Central memory CD4-positive, alpha-beta T cell (primary cell): ENCODE measurements around the gene SHOC2.

ENCODE experiments used
- DNase-seq: peaks from one replicate; pipeline ENCODE4 v3.0.0; 2022
- total RNA-seq, 3 experiments: gene quantifications; one replicate each; lab custom pipeline; 2026; lab: John Stamatoyannopoulos, UW

SHOC2 gene
- total RNA-seq, result 64.5 to 89.2 (median 79.9) reads per million in 3 experiments

DNA sequence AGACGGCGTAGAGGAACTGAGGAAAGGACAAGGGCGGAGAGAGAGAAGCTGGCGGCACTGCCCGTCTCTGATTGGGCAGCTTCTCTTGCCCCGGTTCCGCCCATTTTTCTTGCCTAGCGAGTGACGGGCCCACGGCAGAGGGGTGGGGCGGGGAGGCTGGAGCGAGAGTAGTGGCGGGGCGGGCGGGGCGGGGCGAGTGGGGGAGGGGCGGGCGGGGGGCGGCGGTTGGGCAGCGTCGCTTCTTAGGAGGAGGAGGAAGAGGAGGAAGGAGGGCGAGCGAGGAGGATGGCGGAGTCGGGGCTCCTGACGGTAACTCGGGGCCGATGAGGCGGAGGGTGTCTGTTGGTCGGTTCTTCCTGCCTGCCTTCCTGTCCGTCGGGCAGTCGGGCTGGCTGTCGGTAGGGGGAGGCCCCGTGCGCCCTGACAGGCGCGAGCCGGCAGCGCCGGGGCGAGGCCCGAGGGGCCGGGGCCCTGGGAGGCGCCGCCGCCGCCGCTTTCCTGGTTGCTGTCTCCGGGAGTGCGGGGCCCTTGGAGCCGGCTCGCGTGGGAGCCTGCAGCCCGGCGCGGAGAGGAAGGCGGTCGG lies at the start of gene SHOC2:
TSS of gene SHOC2 (plus strand) at position 256 of the 583 bp plus-strand sequence. CDS start 44,755 bp downstream, outside the sequence.
- DNase-seq, result peak; percentile 99

DNA sequence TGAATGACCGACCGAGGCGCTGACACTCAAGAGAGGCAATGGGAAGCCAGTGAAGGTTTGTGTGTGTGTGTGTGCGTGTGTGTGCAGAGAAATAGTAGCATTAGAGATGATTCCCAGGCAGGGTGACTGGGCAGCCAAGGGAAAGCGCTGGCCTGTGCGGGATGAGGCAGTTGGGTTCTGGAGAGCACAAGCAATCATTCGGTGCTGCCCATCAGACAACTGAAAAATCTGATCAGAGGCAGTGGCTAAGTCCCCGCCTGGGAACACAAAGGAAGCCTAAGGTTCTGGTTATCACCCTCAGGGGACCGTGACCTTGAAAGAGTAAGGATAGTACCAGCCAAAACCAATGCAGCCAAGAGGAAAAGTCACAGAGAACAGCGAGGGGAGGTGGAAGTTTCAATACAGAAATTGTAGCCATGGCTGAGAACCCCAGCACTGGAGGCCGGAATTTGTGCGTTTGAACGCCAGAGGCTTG lies 48.5 kb upstream of the SHOC2 start:
- no peak for DNase-seq

DNA sequence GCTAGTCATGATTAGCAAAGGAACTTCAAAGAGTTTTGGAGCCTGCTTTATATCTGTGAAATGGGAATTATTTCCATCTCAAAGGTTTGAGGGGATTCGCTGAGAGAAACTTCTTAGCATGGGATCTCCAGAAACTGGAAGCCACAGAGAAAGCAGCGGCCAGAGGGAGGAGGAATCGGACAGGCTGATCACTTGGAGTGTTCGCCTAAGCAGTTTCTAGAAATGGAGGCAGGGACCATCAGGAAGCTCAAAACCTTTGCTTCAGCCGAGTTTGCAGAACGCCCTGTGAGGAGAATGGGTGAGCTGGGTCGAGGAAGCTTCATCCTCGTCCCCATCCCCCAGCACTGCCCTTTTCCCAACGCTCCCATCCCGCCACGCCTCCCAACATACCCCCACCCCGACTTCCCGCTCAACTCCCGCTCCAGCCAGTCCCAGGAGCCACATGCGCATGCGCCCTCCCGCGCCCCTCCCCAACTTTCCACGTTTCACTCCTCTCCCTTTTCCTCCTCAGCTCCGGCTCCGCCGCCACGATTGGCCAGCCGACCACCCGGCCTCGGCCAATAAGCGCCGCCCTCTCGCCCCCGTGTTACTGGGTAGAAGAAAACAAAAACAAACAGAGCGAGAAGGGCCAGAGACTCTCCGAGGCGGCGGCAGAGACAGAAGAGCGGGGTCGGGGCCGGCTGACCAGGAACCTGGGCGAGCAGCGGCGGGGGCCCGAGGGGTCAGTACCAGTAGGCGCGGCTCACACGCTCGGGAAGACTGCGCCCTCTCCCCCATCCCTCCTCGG lies 47.9 kb upstream of the SHOC2 start, which contains the start of gene PDCD4:
TSS of gene PDCD4 (plus strand) at position 631 of the 787 bp plus-strand sequence. CDS start 4,100 bp downstream, outside the sequence.
- DNase-seq, result peak; percentile 93

- peak; percentile 93 for DNase-seq
Observed at GRCh38 chr10:110872145-110872983, 47.0 kb upstream of the SHOC2 start.

DNA sequence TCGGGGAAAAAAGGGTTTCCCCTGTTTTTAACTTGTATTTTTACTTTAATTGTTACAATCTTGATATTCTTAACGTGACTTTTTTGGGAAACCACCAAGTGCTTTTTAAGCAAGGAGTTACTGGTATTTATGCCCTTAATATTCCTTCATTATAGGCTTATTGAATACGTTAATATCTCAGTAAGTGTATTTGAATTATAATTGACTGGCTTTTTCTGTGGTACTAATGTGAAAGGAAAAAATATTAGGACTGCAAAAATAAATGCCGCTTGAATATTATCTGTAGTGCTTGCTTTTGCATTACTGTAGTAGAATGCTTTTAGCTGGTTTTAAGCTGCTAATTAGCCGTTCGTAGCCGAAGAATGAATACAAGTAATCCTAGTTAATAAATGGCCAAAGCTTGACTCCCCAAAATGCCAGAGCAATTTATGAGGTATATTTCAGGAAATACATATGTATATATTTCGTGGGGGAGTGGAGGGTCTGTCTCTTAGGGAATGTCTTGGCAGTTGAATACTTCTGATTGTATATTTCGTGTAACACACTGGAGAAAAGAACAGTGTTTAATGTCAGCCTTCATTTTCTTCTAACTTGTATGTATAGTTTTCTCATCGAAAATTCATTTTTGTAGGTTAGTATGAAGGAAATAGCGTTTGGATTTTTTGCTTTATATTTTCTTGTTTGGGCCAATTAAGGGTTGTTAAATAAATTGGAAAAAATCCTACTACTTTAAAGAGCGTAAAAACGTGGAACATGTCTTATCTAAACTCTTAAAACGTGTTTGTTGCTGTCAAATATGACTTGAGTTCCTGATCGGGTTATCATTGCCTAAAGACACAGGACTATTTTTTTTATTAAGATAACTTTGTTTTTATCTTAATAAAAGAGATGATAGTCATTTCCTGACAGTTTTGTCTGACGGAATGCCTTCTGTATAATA lies 46.1 kb upstream of the SHOC2 start:
- DNase-seq, result no peak

DNA sequence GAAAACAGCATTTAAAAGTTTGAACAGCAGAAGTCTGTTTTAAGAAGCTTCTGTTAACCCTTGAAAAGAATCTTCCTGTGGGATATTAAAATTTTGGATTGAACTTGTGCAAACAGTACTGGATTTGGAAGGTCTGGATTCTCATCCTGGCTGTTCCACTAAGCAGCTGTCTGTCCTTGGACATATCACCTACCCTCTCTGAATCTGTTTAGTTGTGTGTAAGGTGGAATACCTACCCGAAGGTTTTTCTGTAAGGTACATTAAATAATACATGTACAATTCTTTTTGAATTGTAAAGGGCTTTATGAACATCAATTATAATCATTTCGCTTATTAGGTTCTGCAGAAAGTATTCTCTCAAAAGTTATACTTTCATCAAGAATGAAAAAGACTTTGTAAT lies 45.5 kb upstream of the SHOC2 start:
- no peak for DNase-seq

DNA sequence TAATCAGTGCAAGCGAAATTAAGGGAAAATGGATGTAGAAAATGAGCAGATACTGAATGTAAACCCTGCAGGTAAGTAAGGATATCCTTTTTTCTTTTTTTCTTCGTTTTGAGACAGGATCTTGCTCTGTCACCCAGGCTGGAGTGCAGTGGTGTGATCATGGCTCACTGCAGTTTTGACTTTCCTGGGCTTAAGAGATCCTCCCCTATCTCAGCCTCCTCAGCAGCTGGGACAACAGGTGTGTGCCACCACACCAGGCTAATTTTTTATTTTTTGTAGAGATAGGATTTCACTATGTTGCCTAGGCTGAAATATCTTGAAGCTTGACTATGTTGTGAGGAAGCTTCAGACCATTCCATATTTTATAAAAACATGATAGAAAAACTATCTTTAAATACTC lies 43.4 kb upstream of the SHOC2 start:
- DNase-seq, result no peak

DNA sequence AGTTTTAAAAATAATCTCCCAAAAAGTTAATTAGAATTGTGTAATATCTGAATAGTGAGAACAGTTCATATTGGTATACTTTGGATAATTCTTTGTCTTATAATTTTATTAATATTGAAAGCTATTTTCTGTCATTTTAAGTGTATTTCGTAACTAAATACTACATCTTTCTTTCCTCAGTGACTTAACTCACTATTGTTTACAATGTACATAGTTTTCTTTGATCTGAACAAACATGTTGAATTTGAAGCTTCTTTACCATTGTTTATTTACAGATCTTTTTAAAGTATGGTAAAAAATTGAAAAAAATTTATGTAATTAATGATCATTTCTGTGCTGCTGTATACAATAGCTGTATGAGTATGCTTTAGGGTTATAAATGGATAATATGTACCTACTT lies 42.6 kb upstream of the SHOC2 start:
- no peak for DNase-seq

- no peak for DNase-seq
Observed at GRCh38 chr10:110880012-110880411, 39.4 kb upstream of the SHOC2 start.

- no peak for DNase-seq
Observed at GRCh38 chr10:110881247-110881646, 38.2 kb upstream of the SHOC2 start.

GRCh38 chr10:110881905-110882304 lies 37.5 kb upstream of the SHOC2 start:
- DNase-seq, result no peak

DNA sequence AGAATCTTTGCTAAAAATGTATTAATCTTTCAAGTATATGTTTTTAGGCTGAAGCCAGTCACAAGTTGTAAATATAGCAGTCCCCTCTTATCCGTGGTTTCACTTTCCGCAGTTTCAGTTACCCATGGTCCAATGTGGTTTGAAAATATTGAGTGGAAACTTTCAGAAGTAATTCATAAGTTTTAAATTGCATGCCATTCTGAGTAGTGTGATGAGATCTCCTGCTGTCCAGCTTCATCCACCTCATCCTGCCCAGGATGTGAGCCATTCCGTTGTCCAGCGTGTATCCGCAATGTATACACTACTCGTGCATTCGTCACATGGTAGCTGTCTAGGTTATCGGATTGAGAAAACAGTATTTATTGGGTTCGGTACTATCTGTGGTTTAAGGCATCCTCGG lies 35.5 kb upstream of the SHOC2 start:
- no peak for DNase-seq

DNA sequence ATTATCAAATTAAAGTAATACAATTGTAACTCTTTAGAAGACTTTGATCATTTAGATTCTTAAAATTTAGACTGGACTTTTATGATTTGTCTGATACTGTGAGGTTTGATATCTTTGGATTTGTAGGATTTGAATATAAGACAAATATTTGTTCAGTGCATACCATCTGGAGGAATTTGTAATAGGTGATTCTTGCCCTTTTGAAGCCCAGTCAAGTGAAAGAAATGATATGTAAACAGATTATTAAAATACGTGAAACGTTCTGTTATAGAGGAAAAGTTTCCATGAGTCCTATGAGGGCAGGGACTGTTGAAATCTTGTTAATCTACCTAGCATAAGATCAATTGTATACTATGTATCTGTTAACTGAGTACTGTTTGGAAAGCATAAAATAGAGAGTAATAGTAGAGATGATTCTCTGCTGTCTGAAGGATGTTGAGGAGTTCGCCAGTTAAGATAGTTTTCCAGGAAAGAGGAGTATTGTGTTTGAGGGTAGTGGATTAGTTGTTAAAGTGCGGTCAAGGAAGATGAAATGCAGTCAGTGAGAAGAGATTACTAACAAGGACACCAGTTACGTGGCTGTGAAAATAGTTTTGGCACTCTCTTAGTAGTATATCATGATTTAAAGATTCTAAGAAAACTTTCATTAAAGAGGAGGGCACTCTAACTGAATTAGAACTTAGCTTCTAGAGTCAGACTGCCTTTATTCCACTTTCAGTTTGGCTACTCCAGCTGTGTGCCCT lies 33.3 kb upstream of the SHOC2 start:
- DNase-seq, result no peak

DNA sequence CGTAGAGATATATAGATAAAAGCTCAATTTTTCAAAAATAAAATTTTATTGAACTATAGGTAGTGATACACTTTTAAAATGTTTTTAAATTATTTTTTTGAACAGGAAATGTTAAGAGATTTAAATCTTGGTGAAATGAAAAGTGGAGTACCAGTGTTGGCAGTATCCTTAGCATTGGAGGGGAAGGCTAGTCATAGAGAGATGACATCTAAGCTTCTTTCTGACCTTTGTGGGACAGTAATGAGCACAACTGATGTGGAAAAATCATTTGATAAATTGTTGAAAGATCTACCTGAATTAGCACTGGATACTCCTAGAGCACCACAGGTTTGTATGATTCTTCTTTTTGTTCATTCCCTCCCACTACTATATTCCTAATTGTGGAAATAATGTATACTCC lies 31.8 kb upstream of the SHOC2 start:
- DNase-seq, result no peak

DNA sequence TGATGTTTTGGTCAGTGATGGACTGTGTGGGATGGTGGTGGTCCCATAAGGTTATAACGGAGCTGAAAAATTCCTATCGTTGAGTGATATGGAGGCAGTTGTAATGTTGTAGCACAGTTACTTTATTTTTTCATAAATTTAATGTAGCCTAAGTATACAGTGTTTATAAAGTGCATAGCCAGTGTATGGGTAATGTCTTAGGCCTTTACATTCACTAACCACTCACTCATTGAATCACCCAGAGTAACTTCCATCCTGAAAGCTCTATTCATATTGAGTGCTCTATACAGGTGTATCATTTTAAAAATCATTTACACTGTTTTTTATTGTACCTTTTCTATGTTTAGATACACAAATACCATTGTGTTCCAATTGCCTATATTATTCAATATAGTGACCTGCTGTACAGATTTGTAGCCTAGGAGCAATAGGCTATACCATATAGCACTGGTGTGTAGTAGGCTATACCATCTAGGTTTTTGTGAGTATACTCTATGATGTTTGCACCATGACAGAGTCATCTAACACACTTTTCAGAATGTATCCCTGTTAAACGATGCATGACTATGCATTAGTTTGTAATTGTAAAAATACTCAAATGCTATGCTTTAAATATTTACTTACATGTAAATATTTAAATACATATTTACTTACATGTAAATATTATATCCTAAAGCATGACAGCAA lies 26.7 kb upstream of the SHOC2 start:
- DNase-seq, result no peak

DNA sequence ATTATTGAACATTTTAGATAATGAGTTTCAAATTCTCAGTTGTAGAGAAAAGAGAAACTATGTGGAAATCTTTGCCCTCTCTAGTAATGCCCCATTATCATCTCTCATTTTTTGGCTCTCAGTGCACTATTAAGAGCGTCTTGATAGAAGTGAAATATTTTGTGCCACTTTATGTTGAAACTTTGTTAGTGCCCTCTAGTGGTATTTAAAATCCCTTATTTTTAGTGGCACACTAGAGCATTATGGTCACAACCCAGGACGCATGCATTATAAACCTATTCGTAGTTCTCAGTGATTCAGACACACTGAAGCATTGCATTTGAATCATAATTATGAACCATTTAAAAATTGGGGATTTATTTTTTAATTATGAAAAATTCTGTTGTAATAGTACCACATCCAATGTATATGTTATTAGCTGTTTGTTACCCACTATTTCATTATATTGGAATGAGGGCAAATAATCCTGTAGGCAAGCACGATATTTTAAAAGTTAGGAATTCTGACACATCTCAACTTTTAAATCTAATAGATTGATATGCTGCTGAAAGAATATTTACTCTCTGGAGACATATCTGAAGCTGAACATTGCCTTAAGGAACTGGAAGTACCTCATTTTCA lies 25.7 kb upstream of the SHOC2 start:
- DNase-seq, result peak; percentile 54

- DNase-seq, result no peak
Observed at GRCh38 chr10:110897184-110897583, 22.2 kb upstream of the SHOC2 start.

- no peak for DNase-seq
Observed at GRCh38 chr10:110898391-110898790, 21.0 kb upstream of the SHOC2 start.

GRCh38 chr10:110900983-110901382 lies 18.4 kb upstream of the SHOC2 start:
- no peak for DNase-seq
